NCI-H774 (cell line): Measurements from ENCODE around the gene FAHD2B.
A peak's percentile ranks its signal among the peaks of the same experiment; 100 is the strongest.
"Not testable (repeated sequence)": the region's sequence is repeated elsewhere in the genome, so short reads cannot be mapped to it uniquely, and the experiment has no call there.

Experiments
- DNase-seq: peaks from one replicate; lab custom pipeline; 2025; lab: John Stamatoyannopoulos, UW

The FAHD2B gene, protein sequence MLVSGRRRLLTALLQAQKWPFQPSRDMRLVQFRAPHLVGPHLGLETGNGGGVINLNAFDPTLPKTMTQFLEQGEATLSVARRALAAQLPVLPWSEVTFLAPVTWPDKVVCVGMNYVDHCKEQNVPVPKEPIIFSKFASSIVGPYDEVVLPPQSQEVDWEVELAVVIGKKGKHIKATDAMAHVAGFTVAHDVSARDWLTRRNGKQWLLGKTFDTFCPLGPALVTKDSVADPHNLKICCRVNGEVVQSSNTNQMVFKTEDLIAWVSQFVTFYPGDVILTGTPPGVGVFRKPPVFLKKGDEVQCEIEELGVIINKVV

DNA sequence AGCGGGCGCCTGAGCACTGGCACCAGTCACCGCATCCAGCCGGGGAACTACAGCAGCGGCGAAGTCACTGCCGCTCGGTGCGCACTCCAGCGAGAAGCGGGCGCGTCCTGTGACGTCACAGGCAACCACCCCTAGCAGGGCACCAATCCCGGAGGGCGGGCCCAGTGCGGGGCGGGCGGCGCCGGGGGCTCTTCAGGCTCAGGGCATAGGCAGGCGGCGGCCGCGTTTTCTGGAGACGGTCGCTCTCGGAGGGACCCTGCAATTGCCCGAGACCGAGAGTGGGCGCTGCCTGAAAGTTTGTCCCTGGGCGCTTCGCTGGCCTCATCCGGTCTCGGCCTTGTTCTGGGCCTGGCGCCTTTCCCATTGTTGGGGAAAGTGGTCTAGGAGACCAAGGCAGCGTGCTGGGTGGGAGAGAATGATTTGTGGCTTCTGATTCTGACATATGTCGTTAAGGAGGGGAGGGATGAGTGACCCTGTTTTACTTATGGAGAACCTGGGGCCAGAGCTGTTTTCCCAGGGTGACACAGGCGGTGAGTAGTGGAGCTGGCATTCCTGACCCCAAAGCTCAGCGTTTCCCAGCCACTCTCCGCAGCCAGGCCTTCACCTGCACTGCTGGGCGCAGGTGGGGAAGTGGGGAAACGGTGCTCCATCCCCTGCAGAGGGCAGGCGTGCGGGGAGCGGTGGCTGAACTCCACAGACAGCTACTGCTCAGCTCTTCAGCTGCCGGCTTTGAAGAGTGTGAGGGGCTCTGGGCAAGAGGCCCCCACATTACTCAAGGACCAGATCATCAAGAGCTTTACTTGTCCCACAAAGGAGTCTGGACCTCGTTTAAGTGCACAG, at the start of gene FAHD2B:
Gene FAHD2B (minus strand): TSS at position 111 of the 840 bp plus-strand sequence. CDS start 3,176 bp downstream, outside the sequence.
- DNase-seq = peak; percentile 24

DNA sequence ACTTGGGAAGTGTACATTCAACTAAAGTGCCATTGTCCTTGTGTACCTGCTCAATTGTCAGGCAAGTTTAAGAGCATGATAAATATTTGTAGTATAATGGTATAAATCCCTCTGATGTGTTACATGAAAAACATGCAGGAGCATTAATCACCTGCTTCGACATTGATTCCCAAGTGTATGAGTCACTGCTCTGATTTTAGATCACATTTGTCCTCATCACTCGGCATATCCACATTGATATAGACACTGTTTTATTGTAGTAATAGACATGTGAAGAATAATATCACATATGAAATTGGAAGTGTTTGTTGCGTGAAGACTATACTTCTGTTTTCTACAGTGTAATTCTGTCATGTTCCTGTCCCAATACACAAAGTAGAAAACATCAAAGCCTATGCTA, 49.3 kb upstream of the FAHD2B start:
- DNase-seq = not testable (repeated sequence)

DNA sequence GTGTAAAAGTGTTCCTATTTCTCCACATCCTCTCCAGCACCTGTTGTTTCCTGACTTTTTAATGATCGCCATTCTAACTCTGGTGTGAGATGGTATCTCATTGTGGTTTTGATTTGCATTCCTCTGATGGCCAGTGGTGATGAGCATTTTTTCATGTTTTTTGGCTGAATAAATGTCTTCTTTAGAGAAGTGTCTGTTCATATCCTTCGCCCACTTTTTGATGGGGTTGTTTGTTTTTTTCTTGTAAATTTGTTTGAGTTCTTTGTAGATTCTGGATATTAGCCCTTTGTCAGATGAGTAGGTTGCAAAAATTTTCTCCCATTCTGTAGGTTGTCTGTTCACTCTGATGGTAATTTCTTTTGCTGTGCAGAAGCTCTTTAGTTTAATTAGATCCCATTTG, 34.4 kb upstream of the FAHD2B start:
- DNase-seq = not testable (repeated sequence)

DNA sequence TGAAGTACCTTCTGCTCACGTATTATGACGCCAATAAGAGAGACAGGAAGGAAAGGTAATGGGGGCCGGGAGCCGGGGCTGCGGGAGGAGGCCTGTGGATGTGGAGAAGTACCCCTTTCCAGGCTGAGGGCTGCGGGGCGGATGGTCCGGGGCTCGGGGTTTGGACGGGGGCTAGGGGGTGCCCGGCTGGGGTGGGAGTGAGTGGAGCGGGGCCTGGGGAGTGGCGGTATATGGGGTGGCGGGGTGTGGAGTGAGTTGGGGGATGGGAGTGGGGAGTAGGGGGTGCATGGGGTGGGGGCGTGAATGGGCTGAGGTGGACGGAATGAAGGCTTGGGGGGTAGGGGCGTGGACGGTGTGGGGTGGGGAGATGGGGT, 19.2 kb upstream of the FAHD2B start:
- DNase-seq = not testable (repeated sequence)

DNA sequence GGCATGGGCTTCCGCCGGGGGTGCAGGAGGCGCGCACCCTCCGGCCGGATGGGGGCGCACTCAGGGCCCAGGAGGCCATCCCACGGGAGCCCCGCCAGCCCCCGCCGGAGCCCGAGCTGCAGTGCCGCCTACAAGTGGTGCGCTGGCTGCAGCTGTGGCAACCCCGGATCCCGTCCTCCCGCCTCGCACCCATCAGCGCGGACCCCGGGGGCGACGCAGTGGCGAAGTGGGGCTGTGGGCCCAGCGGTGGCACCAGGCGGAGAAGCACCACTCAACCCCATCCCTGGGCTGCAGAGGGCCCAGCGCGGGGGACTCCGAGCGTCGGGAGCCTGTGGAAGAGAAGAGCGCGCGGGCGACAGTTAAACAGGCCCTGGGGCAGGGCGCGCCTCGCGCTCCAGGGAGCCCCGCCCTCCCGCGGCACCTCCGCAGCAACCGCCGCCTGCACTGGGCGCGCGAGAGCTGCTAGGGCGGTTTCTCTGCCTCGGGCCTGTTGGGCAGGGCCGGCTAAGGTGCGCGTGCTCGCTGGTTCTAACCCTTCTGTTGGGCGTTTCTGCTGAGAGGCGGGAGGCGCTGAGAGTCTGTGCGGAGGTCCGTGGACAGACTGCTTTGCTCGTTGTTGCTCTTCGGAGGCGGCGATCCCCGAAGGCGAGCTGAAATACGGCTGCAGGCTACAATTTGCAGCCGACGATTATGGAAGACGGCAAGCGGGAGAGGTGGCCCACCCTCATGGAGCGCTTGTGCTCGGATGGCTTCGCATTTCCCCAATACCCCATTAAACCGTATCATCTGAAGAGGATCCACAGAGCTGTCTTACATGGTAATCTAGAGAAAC, 18.6 kb upstream of the FAHD2B start, which contains the start of gene ANKRD36:
Gene ANKRD36 (plus strand): TSS at position 104 of the 832 bp plus-strand sequence. CDS start 587 bp downstream, at position 691.
- not testable (repeated sequence) for DNase-seq

DNA sequence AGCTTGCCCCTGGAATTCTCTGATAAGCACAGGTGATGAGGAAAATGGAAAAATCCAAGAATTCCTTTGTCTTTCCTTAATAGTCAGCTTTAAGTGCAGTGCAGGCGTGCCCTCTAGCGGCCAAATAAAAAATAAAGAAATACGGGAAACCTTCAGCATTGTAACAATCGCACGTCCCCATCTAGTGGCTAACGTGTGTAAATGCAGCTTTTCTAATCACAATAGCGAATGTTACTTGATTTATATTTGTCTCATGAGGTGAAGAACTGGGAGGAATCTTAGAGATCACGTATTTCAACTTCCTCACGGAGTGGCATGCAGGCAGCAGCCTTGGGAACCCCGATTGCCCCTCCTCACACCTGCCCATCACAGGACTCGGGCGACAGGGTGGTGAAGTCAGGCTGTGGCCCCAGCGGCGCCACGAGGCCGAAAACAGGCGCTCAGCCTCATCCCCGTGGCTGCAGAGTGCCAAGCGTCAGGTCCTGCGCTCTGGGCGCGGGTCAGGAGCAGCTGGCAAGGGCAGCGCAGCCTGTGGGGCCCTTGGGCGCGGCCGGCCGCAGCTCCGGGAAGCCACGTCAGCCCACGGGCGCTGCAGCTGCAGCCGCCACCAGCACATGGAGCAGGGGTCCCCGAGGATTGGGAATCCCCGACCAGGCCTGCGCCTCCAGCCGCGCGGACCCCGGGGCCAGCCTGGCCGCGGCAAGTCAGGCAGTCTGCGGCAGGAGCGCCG, 17.8 kb upstream of the FAHD2B start:
- not testable (repeated sequence) for DNase-seq

DNA sequence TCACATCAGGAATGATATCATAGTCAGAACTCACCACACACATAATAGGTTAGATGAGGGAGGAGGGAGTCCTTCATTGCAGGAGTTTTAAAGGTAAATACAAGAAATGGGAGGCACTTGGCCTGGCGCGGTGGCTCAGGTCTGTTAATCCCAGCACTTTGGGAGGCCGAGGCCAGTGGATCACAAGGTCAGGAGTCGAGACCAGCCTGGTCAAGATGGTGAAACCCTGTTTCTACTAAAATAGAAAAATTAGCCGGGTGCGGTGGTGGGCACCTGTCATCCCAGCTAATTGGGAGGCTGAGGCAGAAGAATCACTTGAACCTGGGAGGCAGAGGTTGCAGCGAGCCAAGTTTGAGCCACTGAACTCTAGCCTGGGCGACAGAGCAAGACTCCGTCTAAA, 16.6 kb upstream of the FAHD2B start:
- not testable (repeated sequence) for DNase-seq

DNA sequence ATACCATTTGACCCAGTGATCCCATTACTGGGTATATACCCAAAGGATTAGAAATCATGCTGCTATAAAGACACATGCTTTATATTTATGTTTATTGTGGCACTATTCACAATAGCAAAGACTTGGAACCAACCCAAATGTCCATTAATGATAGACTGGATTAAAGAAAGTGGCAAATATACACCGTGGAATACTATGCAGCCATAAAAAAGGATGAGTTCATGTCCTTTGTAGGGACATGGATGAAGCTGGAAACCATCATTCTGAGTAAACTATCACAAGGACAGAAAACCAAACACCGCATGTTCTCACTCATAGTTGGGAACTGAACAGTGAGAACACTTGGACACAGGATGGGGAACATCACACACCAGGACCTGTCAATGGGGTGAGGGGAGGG, 12.2 kb upstream of the FAHD2B start:
- DNase-seq = not testable (repeated sequence)

DNA sequence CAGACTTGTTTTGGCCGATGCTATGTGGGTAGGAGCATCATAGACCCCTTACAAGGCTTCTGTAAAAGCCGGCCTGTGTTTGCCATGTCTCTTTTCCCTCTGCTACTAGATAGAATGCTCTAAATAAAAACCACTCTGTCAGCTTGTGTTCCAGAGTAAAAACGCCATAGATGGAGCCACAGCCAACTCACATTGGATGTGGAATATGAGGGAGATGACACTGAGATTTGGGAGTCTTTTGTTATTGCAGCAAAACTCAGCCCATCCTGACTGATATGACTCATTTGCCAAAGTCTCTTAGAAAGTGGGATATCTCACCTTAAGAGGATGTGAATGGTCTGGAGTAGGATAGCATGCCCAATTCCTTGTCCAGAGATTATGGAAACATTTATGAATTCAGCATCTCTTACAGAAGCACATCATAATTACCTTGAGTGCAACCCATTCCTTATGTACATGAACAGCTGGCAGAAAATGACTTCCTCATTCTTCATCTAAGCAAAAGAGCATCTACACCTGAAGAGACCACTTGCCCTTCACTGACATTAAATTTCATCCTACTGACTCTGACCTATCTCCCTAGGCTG, 4.2 kb upstream of the FAHD2B start:
- not testable (repeated sequence) for DNase-seq

DNA sequence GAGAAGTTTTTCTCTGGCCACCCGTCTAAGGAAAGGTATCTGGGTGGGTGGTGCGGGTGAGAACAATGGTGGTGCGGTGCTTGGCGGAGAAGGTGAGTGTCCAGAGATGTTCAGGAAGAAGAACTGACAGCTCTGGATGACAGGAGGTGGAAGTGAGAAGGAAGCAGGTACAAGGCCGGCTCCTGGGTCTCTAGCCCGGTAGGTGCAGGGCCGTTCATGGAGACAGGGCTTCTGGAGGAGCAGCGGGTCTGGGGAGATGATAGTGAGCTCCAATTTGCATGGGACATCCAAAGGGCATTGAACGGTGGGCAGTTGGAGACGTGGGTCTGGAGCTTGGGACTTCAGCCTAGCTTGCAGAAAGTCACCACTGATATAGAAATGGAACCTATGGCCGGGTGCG, 979 bp upstream of the FAHD2B start:
- no peak for DNase-seq

DNA sequence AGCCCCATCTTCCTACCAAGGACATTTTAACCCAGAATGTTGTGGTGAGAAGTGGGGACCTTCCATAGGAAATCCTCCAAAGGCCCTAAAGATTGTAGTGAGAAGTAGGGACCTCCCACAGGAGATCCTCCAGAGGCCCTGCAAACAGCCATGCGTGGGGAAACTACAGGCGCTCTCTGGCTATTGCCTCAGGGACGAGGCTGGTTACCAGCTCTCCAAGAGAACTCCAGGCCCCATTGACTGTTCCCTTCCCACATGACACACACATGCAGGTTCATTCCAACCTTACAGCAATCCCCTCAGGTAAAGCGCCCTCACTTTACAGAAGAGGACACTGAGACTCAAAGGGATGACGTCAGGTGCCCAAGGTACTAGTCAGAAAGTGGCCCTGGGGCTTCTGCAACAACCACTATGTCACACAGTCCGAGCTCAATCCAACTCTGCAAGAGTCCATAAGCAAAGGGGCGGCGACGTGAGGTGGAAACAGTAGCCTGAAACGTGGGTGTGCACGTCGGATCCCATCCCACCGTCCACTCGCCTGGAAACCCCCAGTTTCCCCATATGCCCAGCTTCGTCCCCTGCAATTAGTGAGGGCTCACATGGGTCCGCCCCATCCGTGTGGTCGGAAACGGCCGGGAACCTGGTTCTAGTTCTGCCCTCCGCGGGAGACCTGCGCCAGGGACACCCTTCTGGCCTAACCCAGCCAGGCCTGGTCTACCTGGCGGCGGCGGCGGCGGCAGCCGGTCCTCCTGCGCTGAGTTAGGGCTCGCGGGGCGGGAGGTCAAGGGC, 505 bp downstream of the FAHD2B start:
- not testable (repeated sequence) for DNase-seq

DNA sequence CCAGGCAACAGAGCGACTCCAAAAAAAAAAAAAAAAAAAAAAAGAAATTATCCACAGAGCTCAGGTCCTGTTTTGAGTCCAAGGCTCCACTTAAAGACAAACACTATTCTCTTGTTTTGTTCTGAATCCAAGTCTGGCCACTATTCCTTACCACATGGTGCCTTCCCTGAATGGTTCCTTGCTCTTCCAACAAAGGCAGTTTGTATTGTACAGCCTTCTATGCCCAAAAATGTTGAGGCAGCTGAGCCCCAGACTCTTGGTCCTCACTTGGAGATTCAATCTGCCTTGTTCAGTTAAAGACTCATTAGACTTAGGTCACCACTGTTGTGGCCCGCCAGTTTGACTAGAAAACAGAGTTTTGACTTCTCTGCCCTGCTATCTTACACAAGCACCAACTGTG, 1.7 kb downstream of the FAHD2B start:
- DNase-seq = not testable (repeated sequence)

DNA sequence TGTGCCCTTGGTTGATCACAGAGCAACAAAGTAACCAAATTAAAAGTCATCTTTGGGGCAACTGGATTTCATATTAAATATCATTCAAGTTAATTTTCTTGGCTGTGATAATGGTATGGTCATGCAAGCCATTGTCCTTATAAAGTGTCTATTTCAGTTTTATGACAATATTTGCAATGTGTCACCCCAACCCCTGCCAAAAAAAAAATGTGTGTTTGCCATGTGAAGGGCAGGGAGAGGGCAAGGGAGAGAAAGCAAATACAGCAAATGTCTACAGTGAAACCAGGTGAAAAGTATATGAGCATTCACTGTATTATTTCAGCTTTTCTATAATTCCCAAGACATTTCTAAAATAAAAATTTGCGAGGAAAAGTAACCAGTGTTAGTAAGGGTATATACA, 6.0 kb downstream of the FAHD2B start:
- DNase-seq = not testable (repeated sequence)

DNA sequence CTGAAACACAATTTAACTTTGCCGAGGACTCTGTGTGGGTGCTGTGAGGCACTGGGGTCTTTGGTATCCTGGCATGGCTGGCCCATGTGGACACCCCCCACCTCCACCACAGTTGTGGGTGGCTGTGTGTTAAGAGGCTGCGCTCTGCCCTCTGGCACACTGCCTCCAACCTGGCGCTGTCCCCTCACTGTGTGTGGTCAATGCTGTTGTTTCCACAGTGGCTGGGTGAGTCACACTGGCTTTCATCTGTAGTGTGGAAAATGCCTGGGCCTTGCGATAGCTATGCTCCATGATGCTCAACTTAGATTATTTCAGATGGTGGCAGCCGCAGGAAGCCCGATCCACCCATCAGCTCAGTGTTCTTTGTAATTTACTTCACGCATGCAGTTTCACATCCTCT, 9.6 kb downstream of the FAHD2B start:
- not testable (repeated sequence) for DNase-seq

DNA sequence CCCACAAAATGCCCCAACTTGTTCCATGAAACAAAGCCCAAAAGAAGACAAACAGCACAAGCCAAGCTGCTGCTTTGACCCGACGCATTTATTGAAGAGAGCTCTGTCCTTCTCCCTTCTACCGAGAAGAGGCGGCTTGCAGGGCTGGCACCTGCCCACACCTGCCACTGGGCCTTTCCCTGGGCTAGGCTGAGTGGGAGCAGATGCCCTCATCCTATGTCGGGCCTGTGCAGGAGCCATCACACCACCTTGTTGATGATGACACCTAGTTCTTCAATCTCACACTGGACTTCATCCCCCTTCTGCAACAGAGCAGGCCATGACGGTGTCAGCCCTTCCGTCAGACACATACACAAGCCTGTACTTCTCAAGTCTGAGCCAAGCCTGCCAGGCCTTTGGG, 11.2 kb downstream of the FAHD2B start:
- DNase-seq = not testable (repeated sequence)

DNA sequence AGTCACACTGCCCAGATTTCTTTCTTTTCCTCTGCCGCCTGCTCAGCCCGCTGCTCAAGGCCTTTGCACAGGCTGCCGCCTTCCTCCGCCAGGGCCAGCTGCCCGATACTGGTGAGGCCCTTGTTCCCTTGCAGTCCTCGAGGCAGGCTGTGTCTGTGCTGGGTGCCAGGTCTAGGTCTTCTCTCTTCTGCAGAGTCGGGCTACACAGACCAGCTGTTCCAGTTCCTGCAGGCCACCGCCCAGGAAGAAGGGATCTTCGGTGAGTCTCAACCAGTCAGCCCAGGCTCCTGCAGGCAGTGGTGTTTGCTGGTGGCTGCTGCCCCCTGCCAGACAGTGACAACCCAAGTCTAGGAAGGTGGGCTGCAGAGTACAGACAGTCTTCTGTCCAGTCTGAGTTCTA, 12.5 kb downstream of the FAHD2B start:
- not testable (repeated sequence) for DNase-seq

DNA sequence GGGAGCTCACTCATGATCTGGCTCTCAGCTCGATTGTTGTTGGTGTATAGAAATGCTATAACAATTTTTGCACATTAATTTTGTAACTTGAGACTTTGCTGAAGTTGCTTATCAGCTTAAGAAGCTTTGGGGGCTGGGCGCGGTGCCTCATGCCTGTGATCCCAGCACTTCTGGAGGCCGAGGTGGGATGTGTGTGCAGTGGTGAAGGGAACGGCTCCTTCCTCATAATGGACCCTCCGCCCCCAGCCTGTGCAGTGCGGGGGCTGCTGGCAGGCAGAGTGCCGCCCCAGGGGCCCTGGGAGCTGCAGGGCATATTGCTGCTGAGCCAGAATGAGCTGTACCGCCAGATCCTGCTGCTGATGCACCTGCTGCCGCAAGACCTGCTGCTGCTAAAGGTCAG, 13.8 kb downstream of the FAHD2B start:
- DNase-seq = not testable (repeated sequence)

DNA sequence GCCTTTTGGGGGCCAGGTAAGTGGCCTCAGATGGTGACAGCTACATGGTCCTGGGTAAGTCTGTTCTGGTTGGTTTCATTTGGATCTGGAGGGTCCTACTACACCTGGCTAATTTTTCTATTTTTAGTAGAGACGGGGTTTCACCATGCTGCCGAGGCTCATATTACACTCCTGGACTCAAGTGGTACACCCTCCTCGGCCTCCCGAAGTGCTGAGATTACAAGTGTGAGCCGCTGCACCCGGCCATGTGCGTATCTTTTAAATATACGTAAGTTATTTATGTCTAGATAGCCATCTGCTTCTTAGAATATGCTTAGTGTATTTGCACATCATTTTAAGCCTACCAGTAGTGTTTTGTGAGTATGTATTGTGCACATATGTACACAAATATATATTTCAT, 17.5 kb downstream of the FAHD2B start:
- not testable (repeated sequence) for DNase-seq

DNA sequence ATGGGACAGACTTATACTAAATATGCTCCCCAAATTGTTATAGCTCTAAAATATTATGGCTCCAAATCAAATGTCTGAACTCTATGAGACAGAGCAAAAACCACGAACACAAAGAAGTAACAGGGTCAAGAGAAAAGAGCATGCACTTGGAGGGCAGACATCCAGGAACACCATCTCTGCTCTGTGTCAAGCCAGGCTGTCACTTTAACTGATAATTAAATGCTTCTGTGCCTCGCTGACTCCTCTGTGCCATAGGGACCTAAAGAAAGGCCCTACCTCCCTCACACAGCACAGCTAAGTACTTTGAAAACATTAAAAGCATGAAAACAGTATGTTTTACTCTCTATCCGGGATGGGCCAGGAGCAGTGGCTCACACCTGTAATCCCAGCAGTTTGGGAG, 23.8 kb downstream of the FAHD2B start:
- DNase-seq = not testable (repeated sequence)

DNA sequence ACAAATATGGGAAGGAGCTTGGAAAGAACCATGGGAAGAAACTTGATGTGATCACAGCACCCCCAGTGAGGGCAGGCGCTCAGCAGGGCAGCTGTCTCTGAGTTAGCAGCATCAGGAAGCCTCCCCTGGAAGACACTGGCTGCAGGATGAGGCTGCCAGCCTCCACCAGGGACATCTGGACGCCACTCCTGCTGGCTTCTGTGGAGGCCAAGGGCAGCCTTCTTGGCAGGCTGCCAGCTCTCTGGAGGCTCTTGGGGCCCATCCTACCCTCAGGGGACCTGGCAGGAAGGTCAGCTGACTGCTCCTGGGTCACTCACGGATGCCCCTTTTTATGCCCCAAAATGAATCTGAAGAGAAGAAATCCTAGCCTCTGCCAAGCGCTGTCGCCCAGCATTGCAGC, 26.0 kb downstream of the FAHD2B start:
- DNase-seq = not testable (repeated sequence)
